Lower leg skin (tissue), 3 donors: ENCODE measurements around the gene HIPK2.

Experiments used
- POLR2A ChIP-seq, 2 donors: fragments of 450-650 bp; IDR thresholded peaks; one replicate each; pipeline ENCODE4 v1.6.1; 2016 to 2017; ENCODE audit warnings: antibody characterized with exemption in 2 of 2, mild to moderate bottlenecking in 1 of 2, moderate library complexity in 1 of 2
- TF ChIP-seq, protein P1 (sequence below), 3 donors: fragments of 450-650 bp; IDR thresholded peaks; one replicate each; pipeline ENCODE4 v1.5.1; 2016; ENCODE audit warnings: antibody characterized with exemption in 3 of 3, mild to moderate bottlenecking in 3 of 3, moderate library complexity in 2 of 3

- TF ChIP-seq, protein P1, sequence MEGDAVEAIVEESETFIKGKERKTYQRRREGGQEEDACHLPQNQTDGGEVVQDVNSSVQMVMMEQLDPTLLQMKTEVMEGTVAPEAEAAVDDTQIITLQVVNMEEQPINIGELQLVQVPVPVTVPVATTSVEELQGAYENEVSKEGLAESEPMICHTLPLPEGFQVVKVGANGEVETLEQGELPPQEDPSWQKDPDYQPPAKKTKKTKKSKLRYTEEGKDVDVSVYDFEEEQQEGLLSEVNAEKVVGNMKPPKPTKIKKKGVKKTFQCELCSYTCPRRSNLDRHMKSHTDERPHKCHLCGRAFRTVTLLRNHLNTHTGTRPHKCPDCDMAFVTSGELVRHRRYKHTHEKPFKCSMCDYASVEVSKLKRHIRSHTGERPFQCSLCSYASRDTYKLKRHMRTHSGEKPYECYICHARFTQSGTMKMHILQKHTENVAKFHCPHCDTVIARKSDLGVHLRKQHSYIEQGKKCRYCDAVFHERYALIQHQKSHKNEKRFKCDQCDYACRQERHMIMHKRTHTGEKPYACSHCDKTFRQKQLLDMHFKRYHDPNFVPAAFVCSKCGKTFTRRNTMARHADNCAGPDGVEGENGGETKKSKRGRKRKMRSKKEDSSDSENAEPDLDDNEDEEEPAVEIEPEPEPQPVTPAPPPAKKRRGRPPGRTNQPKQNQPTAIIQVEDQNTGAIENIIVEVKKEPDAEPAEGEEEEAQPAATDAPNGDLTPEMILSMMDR (IDR thresholded peaks at IDR 0.05) = no peak
- TF ChIP-seq POLR2A (IDR thresholded peaks at IDR 0.05) = no peak
Observed at GRCh38 chr7:139658296-139658695, 119.5 kb downstream of the HIPK2 start.
